SK-N-SH (cell line): Measurements from ENCODE around the gene TMEM259. TPM values are rescaled to one million over a fixed set of nuclear protein-coding genes. Genes with fewer than 3 reads are reported as not detected.

Source experiments
- CTCF ChIA-PET: fragments of 300-600, 350-600 bp; formaldehyde crosslinking; extraction: SDS; loops from one replicate; lab custom pipeline; 2021; lab: Yijun Ruan, JAX
- POLR2A ChIA-PET: fragments of 350-600 bp; sonication (Branson Sonifier 250); formaldehyde crosslinking; extraction: SDS; loops from one replicate; lab custom pipeline; 2020; ENCODE audit warnings: antibody characterized with exemption, inconsistent platforms; lab: Yijun Ruan, JAX
- DNase-seq: peaks from one replicate; pipeline ENCODE4 v3.0.0; 2012
- H2AFZ ChIP-seq: fragments of 200-600 bp; sonication (generic); 2 replicates; pipeline ENCODE4 v1.8.1; 2016; ENCODE audit warnings: antibody characterized with exemption, mild to moderate bottlenecking, low read depth
- H3F3A ChIP-seq: fragments of 200-600 bp; sonication (generic); replicated peaks from 2 replicates; pipeline ENCODE3; 2016; ENCODE audit warnings: antibody characterized with exemption, mild to moderate bottlenecking; ENCODE audit not compliant: insufficient read depth
- H3K27ac ChIP-seq, 2 experiments: fragments of 200-500 bp in 1 of 2; fragments of 200-600 bp in 1 of 2; sonication (Bioruptor generic) in 1 of 2; sonication (generic), shearing (Covaris generic) in 1 of 2; 2 replicates each; pipeline versions ENCODE4 v1.5.1 to v1.6.1; 2014 to 2016; ENCODE audit warnings: low read depth in 2 of 2, inconsistent platforms in 1 of 2, low read length in 1 of 2, mild to moderate bottlenecking in 1 of 2, mixed read lengths in 1 of 2
- H3K27me3 ChIP-seq: fragments of 200-600 bp; sonication (generic), shearing (Covaris generic); 2 replicates; pipeline ENCODE4 v1.6.1; 2016; ENCODE audit warnings: mixed run types; ENCODE audit not compliant: insufficient read depth
- H3K36me3 ChIP-seq, 2 experiments: fragments of 200-500 bp in 1 of 2; fragments of 200-600 bp in 1 of 2; sonication (Bioruptor generic) in 1 of 2; sonication (generic) in 1 of 2; replicated peaks in 1 of 2; 2 replicates each; pipeline versions ENCODE3 to v1.5.1; 2014 to 2016; ENCODE audit warnings: low read length in 1 of 2, mild to moderate bottlenecking in 1 of 2; ENCODE audit not compliant: insufficient read depth in 2 of 2, control insufficient read depth in 1 of 2
- H3K4me1 ChIP-seq, 2 experiments: fragments of 200-500 bp in 1 of 2; fragments of 200-600 bp in 1 of 2; sonication (Bioruptor generic) in 1 of 2; sonication (generic), shearing (Covaris generic) in 1 of 2; 2 replicates each; pipeline versions ENCODE4 v1.5.1 to v1.6.1; 2014 to 2016; ENCODE audit warnings: low read depth in 1 of 2, low read length in 1 of 2, mixed run types in 1 of 2; ENCODE audit not compliant: insufficient read depth in 2 of 2, control insufficient read depth in 1 of 2
- H3K4me2 ChIP-seq: fragments of 200-600 bp; sonication (generic), shearing (Covaris generic); 2 replicates; pipeline ENCODE4 v1.6.1; 2017; ENCODE audit warnings: mixed run types
- H3K4me3 ChIP-seq, 2 experiments: fragments of 200-500 bp in 1 of 2; fragments of 200-600 bp in 1 of 2; sonication (Bioruptor generic) in 1 of 2; sonication (generic), shearing (Covaris generic) in 1 of 2; 2 replicates each; pipeline versions ENCODE4 v1.5.1 to v1.8.1; 2014 to 2016; ENCODE audit warnings: low read depth in 2 of 2, inconsistent platforms in 1 of 2, low read length in 1 of 2, mild to moderate bottlenecking in 1 of 2, mixed read lengths in 1 of 2, moderate library complexity in 1 of 2
- H3K79me2 ChIP-seq: fragments of 200-600 bp; sonication (generic); 2 replicates; pipeline ENCODE4 v1.8.1; 2017; ENCODE audit warnings: mild to moderate bottlenecking; ENCODE audit not compliant: insufficient read depth
- H3K9ac ChIP-seq: fragments of 200-600 bp; sonication (generic); 2 replicates; pipeline ENCODE4 v1.6.1; 2017; ENCODE audit warnings: mixed run types
- H3K9me2 ChIP-seq: fragments of 200-600 bp; sonication (generic); 2 replicates; pipeline ENCODE4 v1.6.1; 2017; ENCODE audit warnings: mixed run types
- H3K9me3 ChIP-seq: fragments of 200-600 bp; sonication (generic); 2 replicates; pipeline ENCODE4 v1.6.1; 2017; ENCODE audit warnings: mixed run types, mild to moderate bottlenecking, moderate library complexity
- H4K20me1 ChIP-seq: fragments of 200-600 bp; sonication (generic); 2 replicates; pipeline ENCODE4 v1.6.1; 2017; ENCODE audit warnings: mild to moderate bottlenecking, mixed run types; ENCODE audit not compliant: insufficient read depth
- CHD2 ChIP-seq: fragments of 150-350 bp; IDR thresholded peaks from 2 replicates; pipeline ENCODE4 v1.6.1; 2018; ENCODE audit warnings: low read length; ENCODE audit not compliant: partially characterized antibody
- EZH2phosphoT487 ChIP-seq: fragments of 200-600 bp; sonication (generic); IDR thresholded peaks from 2 replicates; pipeline ENCODE4 v1.6.1; 2017; ENCODE audit warnings: low read depth, mixed run types, mild to moderate bottlenecking, antibody characterized with exemption, moderate library complexity, borderline replicate concordance
- FOXJ3 ChIP-seq: sonication (generic); formaldehyde crosslinking; IDR thresholded peaks from 2 replicates; pipeline ENCODE4 v1.5.1; 2020; ENCODE audit warnings: mild to moderate bottlenecking, missing genetic modification reagents
- GATA2 ChIP-seq: sonication (generic); formaldehyde crosslinking; IDR thresholded peaks from 2 replicates; pipeline ENCODE4 v1.5.0; 2020; ENCODE audit warnings: mild to moderate bottlenecking, missing genetic modification reagents
- JUND ChIP-seq: IDR thresholded peaks from 2 replicates; pipeline ENCODE4 v1.4.0; 2012
- NFIC ChIP-seq: IDR thresholded peaks from 2 replicates; pipeline ENCODE4 v1.4.0; 2012; ENCODE audit warnings: borderline replicate concordance
- POLR2AphosphoS5 ChIP-seq: IDR thresholded peaks from 2 replicates; pipeline ENCODE4 v1.6.1; 2012; ENCODE audit warnings: low read depth, low read length
- RAD21 ChIP-seq: IDR thresholded peaks from 2 replicates; pipeline ENCODE4 v1.6.1; 2012; ENCODE audit warnings: mild to moderate bottlenecking, low read length
- RFX5 ChIP-seq: IDR thresholded peaks from 2 replicates; pipeline ENCODE4 v1.6.1; 2012; ENCODE audit warnings: mild to moderate bottlenecking, improper control_type of control experiment, low read length
- RXRA ChIP-seq: IDR thresholded peaks from 2 replicates; pipeline ENCODE4 v1.4.0; 2012; ENCODE audit warnings: low read depth, mild to moderate bottlenecking, borderline replicate concordance
- SMC3 ChIP-seq: IDR thresholded peaks from 2 replicates; pipeline ENCODE4 v1.6.1; 2012; ENCODE audit warnings: low read depth, low read length, improper control_type of control experiment
- TCF12 ChIP-seq: IDR thresholded peaks from 2 replicates; pipeline ENCODE4 v1.4.0; 2012
- WGBS: methylation state at CpG from one replicate; pipeline ENCODE4 v1.1.6; 2017; ENCODE audit warnings: low lambda C conversion rate; 5-methylcytosine and 5-hydroxymethylcytosine counted together
- polyA plus RNA-seq, 3 experiments: library from polyadenylated mRNA; depleted of rRNA; stranded (reverse); fragments of >200 nt; gene quantifications; 2 replicates each; pipeline ENCODE4 v1.2.3, GENCODE V29; 2012
- TF ChIP-seq, protein P1 (sequence below): IDR thresholded peaks from 2 replicates; pipeline ENCODE4; 2012
- TF ChIP-seq, protein P2 (sequence below): fragments of 150-350 bp; IDR thresholded peaks from 2 replicates; pipeline ENCODE4 v1.6.1; 2017; ENCODE audit warnings: antibody characterized with exemption, low read length, low read depth, borderline replicate concordance
- TF ChIP-seq, protein P3 (sequence below): IDR thresholded peaks from 2 replicates; pipeline ENCODE4 v1.6.1; 2012; ENCODE audit warnings: mild to moderate bottlenecking, low read depth, low read length, moderate library complexity

TMEM259 gene
- polyA plus RNA-seq, 1 of the 3 experiments (the other 2 are of a cell fraction) = 138 TPM

DNA sequence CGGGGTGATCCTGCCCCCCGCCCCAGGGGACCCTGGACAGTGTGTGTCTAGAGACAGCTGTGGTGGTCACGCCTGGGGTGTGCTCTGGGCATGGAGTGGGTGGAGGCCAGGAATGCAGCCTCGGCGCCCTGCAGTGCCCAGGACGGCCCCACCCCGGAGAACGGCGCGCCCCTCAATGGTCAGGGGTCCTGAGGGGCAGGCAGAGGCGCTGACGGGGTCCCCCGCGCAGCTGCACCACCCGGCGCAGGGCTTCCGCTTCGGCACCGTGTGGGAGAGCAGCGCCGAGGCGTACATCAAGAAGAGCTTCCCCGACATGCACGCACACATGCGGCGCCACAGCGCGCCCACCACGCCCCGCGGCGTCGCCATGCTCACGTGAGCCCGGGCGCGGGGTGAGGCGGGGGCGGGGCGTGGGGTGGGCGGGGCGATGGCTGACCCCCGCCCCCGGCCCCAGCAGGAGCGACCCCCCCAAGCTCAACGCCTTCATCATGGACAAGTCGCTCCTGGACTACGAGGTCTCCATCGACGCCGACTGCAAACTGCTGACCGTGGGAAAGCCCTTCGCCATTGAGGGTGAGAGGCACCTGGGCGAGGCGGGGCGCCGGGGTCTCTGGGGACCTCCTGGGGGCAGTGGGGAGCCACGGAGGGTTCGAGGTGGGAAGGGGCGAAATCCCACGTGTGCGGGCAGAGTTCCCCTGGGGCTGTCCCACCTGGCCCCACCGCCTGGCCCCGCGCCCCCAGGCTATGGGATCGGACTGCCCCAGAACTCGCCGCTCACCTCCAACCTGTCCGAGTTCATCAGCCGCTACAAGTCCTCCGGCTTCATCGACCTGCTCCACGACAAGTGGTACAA, 13.3 kb downstream of the TMEM259 start:
- H3K36me3 ChIP-seq = peaks cover 0 to 34% of the 10 kb centered on the region in 2 experiments
- no peak overlapping the region for H3K9ac ChIP-seq
- H3K4me2 ChIP-seq = no peak overlapping the region
- no peaks in the 10 kb centered on the region for H3K9me3 ChIP-seq
- H3K4me1 ChIP-seq = peaks cover 0 to 4% of the 10 kb centered on the region in 2 experiments; a peak in 1 of 4 replicates
- no peaks in the 10 kb centered on the region for H4K20me1 ChIP-seq
- no peaks in the 10 kb centered on the region for H3K9me2 ChIP-seq
- 97% methylated on average over 19 of the region's 73 CpGs for WGBS
- no peak overlapping the region for H3K27ac ChIP-seq
- no peak overlapping the region for H3K4me3 ChIP-seq
- POLR2A ChIA-PET = no interaction called here
- peaks cover 9% of the 10 kb centered on the region for H3F3A ChIP-seq
- DNase-seq = no peak
- CTCF ChIA-PET = interaction anchor here (1.3 to 2.3 kb wide), 2 partner anchors 11 to 25 kb away, joined by 3 to 6 read pairs; no protein-coding TSS in a partner anchor
- TF ChIP-seq, protein P1, sequence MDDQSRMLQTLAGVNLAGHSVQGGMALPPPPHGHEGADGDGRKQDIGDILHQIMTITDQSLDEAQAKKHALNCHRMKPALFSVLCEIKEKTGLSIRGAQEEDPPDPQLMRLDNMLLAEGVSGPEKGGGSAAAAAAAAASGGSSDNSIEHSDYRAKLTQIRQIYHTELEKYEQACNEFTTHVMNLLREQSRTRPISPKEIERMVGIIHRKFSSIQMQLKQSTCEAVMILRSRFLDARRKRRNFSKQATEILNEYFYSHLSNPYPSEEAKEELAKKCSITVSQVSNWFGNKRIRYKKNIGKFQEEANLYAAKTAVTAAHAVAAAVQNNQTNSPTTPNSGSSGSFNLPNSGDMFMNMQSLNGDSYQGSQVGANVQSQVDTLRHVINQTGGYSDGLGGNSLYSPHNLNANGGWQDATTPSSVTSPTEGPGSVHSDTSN = no peak
- TF ChIP-seq SMC3 = no peak
- TF ChIP-seq EZH2phosphoT487 = no peak
- TF ChIP-seq, protein P2, sequence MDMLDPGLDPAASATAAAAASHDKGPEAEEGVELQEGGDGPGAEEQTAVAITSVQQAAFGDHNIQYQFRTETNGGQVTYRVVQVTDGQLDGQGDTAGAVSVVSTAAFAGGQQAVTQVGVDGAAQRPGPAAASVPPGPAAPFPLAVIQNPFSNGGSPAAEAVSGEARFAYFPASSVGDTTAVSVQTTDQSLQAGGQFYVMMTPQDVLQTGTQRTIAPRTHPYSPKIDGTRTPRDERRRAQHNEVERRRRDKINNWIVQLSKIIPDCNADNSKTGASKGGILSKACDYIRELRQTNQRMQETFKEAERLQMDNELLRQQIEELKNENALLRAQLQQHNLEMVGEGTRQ = no peak
- TF ChIP-seq TCF12 = no peak
- no peak for TF ChIP-seq JUND
- TF ChIP-seq RXRA = no peak
- TF ChIP-seq FOXJ3 (CRISPR knock-in tag) = no peak
- TF ChIP-seq RAD21 = no peak
- TF ChIP-seq, all 33 proteins: peak for 0
- Histone ChIP-seq H2AFZ (no peak overlapping the region), H3K27me3 (peaks cover 18% of the 10 kb centered on the region), H3K79me2 (no peaks in the 10 kb centered on the region)

DNA sequence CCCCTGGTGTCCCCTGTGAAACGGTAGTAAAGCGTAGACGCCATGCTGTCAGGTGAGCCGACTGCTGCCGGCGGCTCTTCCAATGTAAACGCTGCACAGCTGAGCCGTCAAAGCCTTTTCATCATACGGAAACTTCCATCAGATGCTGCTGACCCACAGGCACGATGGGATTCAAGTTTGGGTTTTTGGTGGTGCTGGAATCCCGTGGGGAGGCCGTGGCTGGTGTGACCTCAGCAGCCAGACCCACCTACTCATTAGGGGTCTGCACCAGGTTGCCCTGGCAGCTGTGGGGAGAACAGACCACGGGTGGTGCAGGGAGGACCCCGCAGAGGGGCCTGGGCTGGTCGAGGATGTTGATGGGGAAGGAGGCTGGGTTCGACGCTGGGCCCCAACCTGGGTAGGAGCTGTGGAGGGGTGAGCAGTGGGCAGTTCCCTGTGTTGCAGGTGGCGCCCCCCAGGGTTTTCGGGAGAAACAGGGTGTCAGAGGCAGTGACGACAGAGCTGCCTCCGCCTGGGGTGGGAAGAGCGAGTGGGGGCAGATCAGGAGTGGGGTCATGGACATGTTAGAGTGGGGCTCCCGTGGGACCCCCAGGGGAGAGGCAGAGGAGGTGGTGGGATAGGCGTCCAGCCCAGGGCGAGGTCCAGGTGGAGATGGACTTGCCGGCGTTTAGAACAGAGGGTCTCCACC, 14.1 kb downstream of the TMEM259 start:
- no peak overlapping the region for H2AFZ ChIP-seq
- peaks cover 0 to 26% of the 10 kb centered on the region in 2 experiments for H3K36me3 ChIP-seq
- H4K20me1 ChIP-seq = no peaks in the 10 kb centered on the region
- H3K4me2 ChIP-seq = no peak overlapping the region
- no peaks in the 10 kb centered on the region for H3K79me2 ChIP-seq
- H3K9me2 ChIP-seq = no peaks in the 10 kb centered on the region
- H3K27ac ChIP-seq = no peak overlapping the region
- CTCF ChIA-PET = interaction anchor here (1.3 to 2.3 kb wide), 2 partner anchors 12 to 26 kb away, joined by 3 to 6 read pairs; no protein-coding TSS in a partner anchor
- peaks cover 13% of the 10 kb centered on the region for H3F3A ChIP-seq
- H3K4me1 ChIP-seq = peaks cover 0 to 4% of the 10 kb centered on the region in 2 experiments; a peak in 1 of 4 replicates
- POLR2A ChIA-PET = no interaction called here
- no peak overlapping the region for H3K9ac ChIP-seq
- TF ChIP-seq, protein P2 = no peak
- TF ChIP-seq POLR2AphosphoS5 = no peak
- no peak for TF ChIP-seq NFIC
- TF ChIP-seq GATA2 (CRISPR knock-in tag) = no peak
- TF ChIP-seq, protein P3, sequence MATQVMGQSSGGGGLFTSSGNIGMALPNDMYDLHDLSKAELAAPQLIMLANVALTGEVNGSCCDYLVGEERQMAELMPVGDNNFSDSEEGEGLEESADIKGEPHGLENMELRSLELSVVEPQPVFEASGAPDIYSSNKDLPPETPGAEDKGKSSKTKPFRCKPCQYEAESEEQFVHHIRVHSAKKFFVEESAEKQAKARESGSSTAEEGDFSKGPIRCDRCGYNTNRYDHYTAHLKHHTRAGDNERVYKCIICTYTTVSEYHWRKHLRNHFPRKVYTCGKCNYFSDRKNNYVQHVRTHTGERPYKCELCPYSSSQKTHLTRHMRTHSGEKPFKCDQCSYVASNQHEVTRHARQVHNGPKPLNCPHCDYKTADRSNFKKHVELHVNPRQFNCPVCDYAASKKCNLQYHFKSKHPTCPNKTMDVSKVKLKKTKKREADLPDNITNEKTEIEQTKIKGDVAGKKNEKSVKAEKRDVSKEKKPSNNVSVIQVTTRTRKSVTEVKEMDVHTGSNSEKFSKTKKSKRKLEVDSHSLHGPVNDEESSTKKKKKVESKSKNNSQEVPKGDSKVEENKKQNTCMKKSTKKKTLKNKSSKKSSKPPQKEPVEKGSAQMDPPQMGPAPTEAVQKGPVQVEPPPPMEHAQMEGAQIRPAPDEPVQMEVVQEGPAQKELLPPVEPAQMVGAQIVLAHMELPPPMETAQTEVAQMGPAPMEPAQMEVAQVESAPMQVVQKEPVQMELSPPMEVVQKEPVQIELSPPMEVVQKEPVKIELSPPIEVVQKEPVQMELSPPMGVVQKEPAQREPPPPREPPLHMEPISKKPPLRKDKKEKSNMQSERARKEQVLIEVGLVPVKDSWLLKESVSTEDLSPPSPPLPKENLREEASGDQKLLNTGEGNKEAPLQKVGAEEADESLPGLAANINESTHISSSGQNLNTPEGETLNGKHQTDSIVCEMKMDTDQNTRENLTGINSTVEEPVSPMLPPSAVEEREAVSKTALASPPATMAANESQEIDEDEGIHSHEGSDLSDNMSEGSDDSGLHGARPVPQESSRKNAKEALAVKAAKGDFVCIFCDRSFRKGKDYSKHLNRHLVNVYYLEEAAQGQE = no peak
- TF ChIP-seq EZH2phosphoT487 = no peak
- TF ChIP-seq CHD2 = no peak
- no peak for TF ChIP-seq JUND
- TF ChIP-seq RFX5 = no peak
- TF ChIP-seq TCF12 = no peak
- H3K4me3 ChIP-seq = no peak overlapping the region
- H3K27me3 ChIP-seq = peaks cover 22% of the 10 kb centered on the region
- H3K9me3 ChIP-seq = no peaks in the 10 kb centered on the region
- WGBS = 82% methylated on average over 17 of the region's 27 CpGs
- DNase-seq = no peak
